NT2/D1 (cell line): ENCODE measurements around the gene TRAIP.

Experiments used
- SUZ12 ChIP-seq: IDR thresholded peaks from 2 replicates; pipeline ENCODE4 v1.6.1; 2011; ENCODE audit not compliant: insufficient read length, insufficient read depth; ENCODE audit errors: extremely low read depth
- YY1 ChIP-seq: IDR thresholded peaks from 2 replicates; pipeline ENCODE4 v1.6.1; 2011; ENCODE audit not compliant: insufficient read length, insufficient read depth
- ZNF274 ChIP-seq: IDR thresholded peaks from 2 replicates; pipeline ENCODE4 v1.6.1; 2011; ENCODE audit warnings: mild to moderate bottlenecking, low read depth, low read length

- no peak for TF ChIP-seq YY1
- TF ChIP-seq ZNF274: no peak
- TF ChIP-seq SUZ12: no peak
Measured at GRCh38 chr3:49787536-49787935, 68.8 kb downstream of the TRAIP start.
